SU-DHL-6 (cell line): ENCODE measurements around the gene ISLR.

Source experiments
- H2AFZ ChIP-seq: fragments of 200-600 bp; sonication (generic); 2 replicates; pipeline ENCODE4 v1.6.1; 2014; ENCODE audit warnings: low read depth, mild to moderate bottlenecking, moderate library complexity, mixed read lengths, antibody characterized with exemption, low read length; ENCODE audit not compliant: severe bottlenecking
- H3F3A ChIP-seq: fragments of 200-600 bp; shearing (Covaris generic); 2 replicates; pipeline ENCODE4 v1.6.0; 2016; ENCODE audit warnings: antibody characterized with exemption, mild to moderate bottlenecking; ENCODE audit not compliant: insufficient read depth
- H3K27ac ChIP-seq: fragments of 200-600 bp; sonication (generic); 2 replicates; pipeline ENCODE4 v1.5.1; 2016; ENCODE audit warnings: low read depth, mild to moderate bottlenecking, low read length, moderate library complexity, mixed read lengths
- H3K27me3 ChIP-seq: fragments of 200-600 bp; sonication (generic), shearing (Covaris generic); 2 replicates; pipeline ENCODE4 v1.6.0; 2014; ENCODE audit warnings: mild to moderate bottlenecking, low read length
- H3K36me3 ChIP-seq: fragments of 200-600 bp; sonication (generic); 2 replicates; pipeline ENCODE4 v1.6.1; 2014; ENCODE audit warnings: mild to moderate bottlenecking, low read length, mixed read lengths
- H3K4me2 ChIP-seq: fragments of 300-600, 200-600 bp; shearing (Covaris generic), sonication (generic); 2 replicates; pipeline ENCODE4 v1.6.0; 2014; ENCODE audit warnings: low read length, low read depth, mild to moderate bottlenecking; ENCODE audit not compliant: poor library complexity, severe bottlenecking
- H3K4me3 ChIP-seq: fragments of 200-600 bp; sonication (generic); 2 replicates; pipeline ENCODE4 v1.5.1; 2014; ENCODE audit warnings: antibody characterized with exemption, low read length, mild to moderate bottlenecking, mixed read lengths; ENCODE audit not compliant: insufficient read depth, poor library complexity, severe bottlenecking
- H3K79me2 ChIP-seq: fragments of 200-600 bp; sonication (generic); 2 replicates; pipeline ENCODE4 v1.6.1; 2014; ENCODE audit warnings: mild to moderate bottlenecking, low read length, moderate library complexity; ENCODE audit not compliant: insufficient read depth
- H3K9ac ChIP-seq: fragments of 200-600 bp; sonication (generic); 2 replicates; pipeline ENCODE4 v1.7.0; 2014; ENCODE audit warnings: mild to moderate bottlenecking, low read length
- H3K9me2 ChIP-seq: fragments of 200-600 bp; sonication (generic); replicated peaks from 2 replicates; pipeline ENCODE4 v1.6.1; 2014; ENCODE audit warnings: low read length; ENCODE audit not compliant: insufficient read depth
- H3K9me3 ChIP-seq: fragments of 200-600 bp; sonication (generic); 2 replicates; pipeline ENCODE4 v1.6.1; 2014; ENCODE audit warnings: low read length, mixed read lengths; ENCODE audit not compliant: insufficient read depth
- H4K20me1 ChIP-seq: fragments of 200-600 bp; sonication (generic); 2 replicates; pipeline ENCODE4 v1.6.1; 2014; ENCODE audit warnings: low read depth, mild to moderate bottlenecking, antibody characterized with exemption, low read length, moderate library complexity, mixed read lengths
- CTCF ChIP-seq: fragments of 200-600 bp; sonication (generic); IDR thresholded peaks from one replicate; pipeline ENCODE4 v1.5.1; 2017; ENCODE audit warnings: antibody characterized with exemption, mild to moderate bottlenecking, low read length, moderate library complexity; ENCODE audit not compliant: insufficient read depth, poor library complexity, severe bottlenecking
- EZH2phosphoT487 ChIP-seq: fragments of 200-600 bp; sonication (generic), shearing (Covaris generic); conservative IDR thresholded peaks from 2 replicates; pipeline ENCODE4 v1.6.1; 2018; ENCODE audit warnings: mild to moderate bottlenecking, antibody characterized with exemption, low read length, moderate library complexity, mixed read lengths

The ISLR gene

GRCh38 chr15:74172701-74173379 lies 670 bp upstream of the ISLR start:
- no peak overlapping the region for H3K9ac ChIP-seq
- H3K36me3 ChIP-seq = no peaks in the 10 kb centered on the region
- H3K9me3 ChIP-seq = no peaks in the 10 kb centered on the region
- H3K27ac ChIP-seq = no peak overlapping the region
- H3K9me2 ChIP-seq = no peaks in the 10 kb centered on the region
- H3K4me3 ChIP-seq = no peak overlapping the region
- TF ChIP-seq CTCF = no peak
- TF ChIP-seq EZH2phosphoT487 = no peak
- H4K20me1 ChIP-seq = no peaks in the 10 kb centered on the region
- H3K27me3 ChIP-seq = no peaks in the 10 kb centered on the region
- H2AFZ ChIP-seq = no peak overlapping the region
- H3F3A ChIP-seq = no peaks in the 10 kb centered on the region
- no peaks in the 10 kb centered on the region for H3K79me2 ChIP-seq
- H3K4me2 ChIP-seq = no peak overlapping the region

DNA sequence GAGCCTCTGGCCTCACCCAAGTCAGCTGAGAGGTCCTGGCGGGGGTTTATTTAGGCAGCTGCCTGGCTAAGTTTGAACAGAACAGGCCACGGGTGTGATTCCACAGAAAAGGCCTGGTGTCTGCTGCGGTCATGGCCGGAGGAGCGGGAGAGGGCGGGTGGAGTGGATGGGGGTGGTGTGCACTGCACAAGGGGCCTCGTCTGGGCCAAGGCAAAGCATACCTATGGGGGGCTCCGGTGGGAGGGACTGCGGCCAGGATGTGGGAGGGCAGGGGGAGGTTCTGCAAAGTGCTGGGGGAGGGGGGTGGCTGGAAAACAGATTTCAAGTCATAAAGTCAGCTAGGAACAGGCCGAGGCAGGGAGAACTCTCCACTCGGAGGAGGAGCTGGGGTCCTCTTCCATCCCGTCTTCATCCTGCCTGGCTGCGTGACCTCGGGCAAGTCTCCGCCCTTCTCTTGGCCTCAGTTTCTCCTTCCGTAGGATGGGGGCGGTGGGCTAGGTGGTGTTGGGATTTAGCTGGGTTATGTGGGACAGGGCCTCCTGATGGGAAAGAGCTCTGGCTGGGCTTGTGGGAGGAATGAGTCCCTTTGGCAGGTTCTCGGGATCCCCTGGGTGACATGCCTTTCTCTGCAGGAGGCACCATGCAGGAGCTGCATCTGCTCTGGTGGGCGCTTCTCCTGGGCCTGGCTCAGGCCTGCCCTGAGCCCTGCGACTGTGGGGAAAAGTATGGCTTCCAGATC lies 878 bp downstream of the ISLR start:
- no peaks in the 10 kb centered on the region for H3K9me2 ChIP-seq
- H3K36me3 ChIP-seq = no peaks in the 10 kb centered on the region
- H3K27me3 ChIP-seq = no peaks in the 10 kb centered on the region
- no peaks in the 10 kb centered on the region for H3K9me3 ChIP-seq
- no peak overlapping the region for H2AFZ ChIP-seq
- H4K20me1 ChIP-seq = no peaks in the 10 kb centered on the region
- H3K9ac ChIP-seq = no peak overlapping the region
- H3F3A ChIP-seq = no peaks in the 10 kb centered on the region
- no peak for TF ChIP-seq CTCF
- no peak for TF ChIP-seq EZH2phosphoT487
- H3K4me2 ChIP-seq = no peak overlapping the region
- no peak overlapping the region for H3K4me3 ChIP-seq
- H3K27ac ChIP-seq = no peak overlapping the region
- H3K79me2 ChIP-seq = no peaks in the 10 kb centered on the region

- H3K36me3 ChIP-seq = no peaks in the 10 kb centered on the region
- H3K79me2 ChIP-seq = no peaks in the 10 kb centered on the region
- H2AFZ ChIP-seq = no peak overlapping the region
- no peak overlapping the region for H3K4me2 ChIP-seq
- no peak overlapping the region for H3K27ac ChIP-seq
- H3K4me3 ChIP-seq = no peak overlapping the region
- H3K9me2 ChIP-seq = no peaks in the 10 kb centered on the region
- no peak for TF ChIP-seq CTCF
- TF ChIP-seq EZH2phosphoT487 = no peak
- no peaks in the 10 kb centered on the region for H3K9me3 ChIP-seq
- no peaks in the 10 kb centered on the region for H3F3A ChIP-seq
- no peaks in the 10 kb centered on the region for H4K20me1 ChIP-seq
- H3K27me3 ChIP-seq = no peaks in the 10 kb centered on the region
- no peak overlapping the region for H3K9ac ChIP-seq
Observed at GRCh38 chr15:74174958-74175253, 1.4 kb downstream of the ISLR start.
